Endothelial cell (in vitro differentiated cells): Measurements from ENCODE around the gene FAM110A. TPM values are rescaled to one million over a fixed set of nuclear protein-coding genes. Genes with fewer than 3 reads are reported as not detected.
"Not testable (repeated sequence)": the region's sequence is repeated elsewhere in the genome, so short reads cannot be mapped to it uniquely, and the experiment has no call there.

ENCODE experiments used
- DNase-seq: peaks from one replicate; pipeline ENCODE4 v3.0.0; 2021; ENCODE audit warnings: low spot score
- H3K27ac Mint-ChIP-seq: one replicate; pipeline ENCODE4 v1.8.0; 2021; ENCODE audit warnings: mixed read lengths, inconsistent platforms; ENCODE audit not compliant: unreplicated experiment
- H3K27me3 Mint-ChIP-seq: one replicate; pipeline ENCODE4 v1.8.0; 2021; ENCODE audit warnings: mild to moderate bottlenecking, moderate library complexity, mixed read lengths, inconsistent platforms; ENCODE audit not compliant: unreplicated experiment
- H3K36me3 Mint-ChIP-seq: one replicate; pipeline ENCODE4 v1.8.0; 2021; ENCODE audit warnings: mild to moderate bottlenecking, low read depth, mixed read lengths, inconsistent platforms; ENCODE audit not compliant: unreplicated experiment
- H3K4me1 Mint-ChIP-seq: one replicate; pipeline ENCODE4 v1.8.0; 2021; ENCODE audit warnings: mild to moderate bottlenecking, mixed read lengths, inconsistent platforms; ENCODE audit not compliant: unreplicated experiment
- H3K4me3 Mint-ChIP-seq: one replicate; pipeline ENCODE4 v1.8.0; 2021; ENCODE audit warnings: mild to moderate bottlenecking, mixed read lengths, inconsistent platforms; ENCODE audit not compliant: unreplicated experiment
- H3K9me3 Mint-ChIP-seq: one replicate; pipeline ENCODE4 v1.8.0; 2021; ENCODE audit warnings: mixed read lengths, inconsistent platforms; ENCODE audit not compliant: unreplicated experiment
- total RNA-seq: library from RNA; stranded (reverse); fragmentation: NEBNext Ultra II Directional; extraction: Animal tissue kit (Norgen Biotek cat#: 25700); gene quantifications from one replicate; pipeline ENCODE4 v1.2.1, GENCODE V29; 2021; ENCODE audit not compliant: unreplicated experiment
- TF ChIP-seq, protein P1 (sequence below): fragments of 200-600 bp; sonication (generic); IDR thresholded peaks from one replicate; pipeline ENCODE4 v1.5.0; 2021; ENCODE audit warnings: antibody characterized with exemption; ENCODE audit not compliant: unreplicated experiment

The FAM110A gene
- total RNA-seq, 1 donor from 2014 or later, result 7.2 TPM

- H3K4me1 Mint-ChIP-seq, result peaks cover 6% of the 10 kb centered on the region
Observed at GRCh38 chr20:824916-825315, 8.6 kb upstream of the FAM110A start.

DNA sequence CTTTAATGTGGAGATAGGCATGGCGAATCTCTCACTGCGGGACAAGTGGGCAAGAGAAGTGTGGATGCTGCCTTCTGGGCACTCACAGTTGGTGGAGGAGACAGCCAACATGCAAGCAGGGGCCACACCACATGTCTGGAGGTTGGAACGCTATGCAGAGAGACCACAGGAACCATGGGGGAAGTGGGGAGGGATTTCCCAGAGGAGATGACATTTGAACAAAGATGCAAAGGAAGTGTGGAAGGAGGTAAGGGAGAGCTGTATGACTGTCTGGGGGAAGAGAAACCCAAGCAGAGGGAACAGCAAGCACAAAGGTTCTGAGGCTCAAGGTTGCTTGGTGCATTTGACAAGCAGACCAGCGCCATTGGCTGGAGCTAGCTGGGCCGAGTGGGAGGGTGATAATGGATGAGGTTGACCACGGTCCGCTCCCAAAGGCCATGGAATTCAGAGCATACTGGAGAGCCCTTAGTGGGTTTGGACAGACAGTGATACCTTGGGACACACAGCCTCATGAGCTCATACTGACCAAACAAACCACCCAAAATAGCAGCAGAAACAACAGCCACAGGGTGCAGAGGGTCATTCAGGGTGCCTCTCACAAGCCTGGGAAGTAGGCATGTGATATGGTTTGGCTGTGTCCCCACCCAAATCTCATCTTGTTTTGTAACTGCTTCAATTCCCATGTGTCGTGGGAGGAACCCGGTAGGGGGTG is 7.6 kb upstream of the FAM110A start:
- TF ChIP-seq, protein P1, sequence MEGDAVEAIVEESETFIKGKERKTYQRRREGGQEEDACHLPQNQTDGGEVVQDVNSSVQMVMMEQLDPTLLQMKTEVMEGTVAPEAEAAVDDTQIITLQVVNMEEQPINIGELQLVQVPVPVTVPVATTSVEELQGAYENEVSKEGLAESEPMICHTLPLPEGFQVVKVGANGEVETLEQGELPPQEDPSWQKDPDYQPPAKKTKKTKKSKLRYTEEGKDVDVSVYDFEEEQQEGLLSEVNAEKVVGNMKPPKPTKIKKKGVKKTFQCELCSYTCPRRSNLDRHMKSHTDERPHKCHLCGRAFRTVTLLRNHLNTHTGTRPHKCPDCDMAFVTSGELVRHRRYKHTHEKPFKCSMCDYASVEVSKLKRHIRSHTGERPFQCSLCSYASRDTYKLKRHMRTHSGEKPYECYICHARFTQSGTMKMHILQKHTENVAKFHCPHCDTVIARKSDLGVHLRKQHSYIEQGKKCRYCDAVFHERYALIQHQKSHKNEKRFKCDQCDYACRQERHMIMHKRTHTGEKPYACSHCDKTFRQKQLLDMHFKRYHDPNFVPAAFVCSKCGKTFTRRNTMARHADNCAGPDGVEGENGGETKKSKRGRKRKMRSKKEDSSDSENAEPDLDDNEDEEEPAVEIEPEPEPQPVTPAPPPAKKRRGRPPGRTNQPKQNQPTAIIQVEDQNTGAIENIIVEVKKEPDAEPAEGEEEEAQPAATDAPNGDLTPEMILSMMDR, result no peak
- no peaks in the 10 kb centered on the region for H3K36me3 Mint-ChIP-seq
- peaks cover 3% of the 10 kb centered on the region for H3K27me3 Mint-ChIP-seq
- no peak for DNase-seq
- peak overlapping the region; percentile 77 for H3K4me3 Mint-ChIP-seq
- no peaks in the 10 kb centered on the region for H3K9me3 Mint-ChIP-seq
- H3K27ac Mint-ChIP-seq, result no peak overlapping the region
- H3K4me1 Mint-ChIP-seq, result peaks cover 6% of the 10 kb centered on the region

More at GRCh38 chr20:824916-825315, 8.6 kb upstream of the FAM110A start:
- no peaks in the 10 kb centered on the region for H3K9me3 Mint-ChIP-seq
- no peak overlapping the region for H3K27ac Mint-ChIP-seq
- no peaks in the 10 kb centered on the region for H3K36me3 Mint-ChIP-seq
- H3K27me3 Mint-ChIP-seq, result peaks cover 9% of the 10 kb centered on the region
- TF ChIP-seq, protein P1, result no peak
- no peak overlapping the region for H3K4me3 Mint-ChIP-seq
- DNase-seq, result no peak

- Mint-ChIP-seq H3K4me1 (peaks cover 6% of the 10 kb centered on the region), H3K27me3 (peaks cover 3% of the 10 kb centered on the region), H3K4me3 (no peak overlapping the region), H3K27ac (no peak overlapping the region), H3K9me3 (no peaks in the 10 kb centered on the region), H3K36me3 (no peaks in the 10 kb centered on the region)
- no peak for DNase-seq
- TF ChIP-seq, protein P1, result no peak
Observed at GRCh38 chr20:826695-827323, 6.7 kb upstream of the FAM110A start.

DNA sequence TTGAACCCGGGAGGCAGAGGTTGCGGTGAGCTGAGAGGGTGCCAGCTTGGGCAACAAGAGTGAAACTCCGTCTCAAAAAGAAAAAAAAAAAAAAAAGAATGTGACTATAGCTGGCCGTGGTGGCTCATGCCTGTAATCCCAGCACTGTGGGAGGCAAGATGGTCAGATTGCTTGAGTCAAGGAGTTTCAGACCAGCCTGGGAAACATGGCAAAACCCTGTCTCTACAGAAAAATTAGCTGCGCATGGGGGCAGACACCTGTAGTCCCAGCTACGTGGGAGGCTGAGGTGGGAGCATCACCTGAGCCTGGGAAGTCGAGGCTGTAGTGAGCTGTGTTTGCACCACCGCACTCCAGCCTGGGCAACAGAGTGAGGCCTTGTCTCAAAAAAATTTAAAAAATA is 5.5 kb upstream of the FAM110A start:
- H3K4me3 Mint-ChIP-seq, H3K4me1 Mint-ChIP-seq, H3K36me3 Mint-ChIP-seq, H3K27me3 Mint-ChIP-seq, H3K9me3 Mint-ChIP-seq, H3K27ac Mint-ChIP-seq, DNase-seq: not testable (repeated sequence)

- Mint-ChIP-seq H3K36me3 (no peaks in the 10 kb centered on the region), H3K27me3 (peaks cover 6% of the 10 kb centered on the region), H3K4me3 (no peak overlapping the region), H3K27ac (no peak overlapping the region), H3K9me3 (no peaks in the 10 kb centered on the region), H3K4me1 (peaks cover 10% of the 10 kb centered on the region)
- TF ChIP-seq, protein P1, result no peak
- DNase-seq, result no peak
Observed at GRCh38 chr20:828987-829386, 4.5 kb upstream of the FAM110A start.
